Amniotic stem cell (primary cell): ENCODE results near the gene TTC28.

Source experiments
- DNase-seq: peaks from one replicate; lab custom pipeline; 2025; lab: John Stamatoyannopoulos, UW

Gene TTC28

GRCh38 chr22:28440592-28441390 lies 238.8 kb downstream of the TTC28 start:
- DNase-seq, result no peak

- no peak for DNase-seq
Measured at GRCh38 chr22:28438183-28438768, 241.4 kb downstream of the TTC28 start.

- no peak for DNase-seq
Measured at GRCh38 chr22:28435982-28436381, 243.7 kb downstream of the TTC28 start.

GRCh38 chr22:28435140-28435768 lies 244.4 kb downstream of the TTC28 start:
- DNase-seq, result no peak

- DNase-seq, result no peak
Measured at GRCh38 chr22:28430466-28431025, 249.1 kb downstream of the TTC28 start.

GRCh38 chr22:28429711-28430110 lies 249.9 kb downstream of the TTC28 start:
- no peak for DNase-seq

GRCh38 chr22:28428271-28428670 lies 251.4 kb downstream of the TTC28 start:
- DNase-seq, result no peak

GRCh38 chr22:28426346-28427132 lies 253.1 kb downstream of the TTC28 start:
- no peak for DNase-seq

- no peak for DNase-seq
Measured at GRCh38 chr22:28425211-28425610, 254.4 kb downstream of the TTC28 start.

GRCh38 chr22:28424427-28425080 lies 255.1 kb downstream of the TTC28 start:
- DNase-seq, result no peak

GRCh38 chr22:28419919-28420318 lies 259.7 kb downstream of the TTC28 start:
- no peak for DNase-seq

GRCh38 chr22:28418008-28418407 lies 261.6 kb downstream of the TTC28 start:
- DNase-seq, result no peak

- no peak for DNase-seq
Measured at GRCh38 chr22:28417431-28417830, 262.2 kb downstream of the TTC28 start.

- no peak for DNase-seq
Measured at GRCh38 chr22:28414913-28415312, 264.7 kb downstream of the TTC28 start.

GRCh38 chr22:28413612-28414399 lies 265.8 kb downstream of the TTC28 start:
- DNase-seq, result no peak

GRCh38 chr22:28412109-28412508 lies 267.5 kb downstream of the TTC28 start:
- DNase-seq, result no peak

- no peak for DNase-seq
Measured at GRCh38 chr22:28411125-28411524, 268.5 kb downstream of the TTC28 start.

- no peak for DNase-seq
Measured at GRCh38 chr22:28410050-28410816, 269.4 kb downstream of the TTC28 start.

GRCh38 chr22:28408709-28409108 lies 270.9 kb downstream of the TTC28 start:
- DNase-seq, result no peak

GRCh38 chr22:28407645-28408044 lies 272.0 kb downstream of the TTC28 start:
- no peak for DNase-seq
